Mesendoderm (in vitro differentiated cells): Measurements from ENCODE around the gene RCOR3.

Experiments
- DNase-seq: peaks from one replicate; pipeline ENCODE4 v3.0.0; 2013
- H2AK5ac ChIP-seq: 2 replicates; pipeline ENCODE4 v1.6.1; 2013; ENCODE audit warnings: low read length, inconsistent platforms
- H2BK120ac ChIP-seq: 2 replicates; pipeline ENCODE4 v1.6.1; 2013; ENCODE audit warnings: low read depth, mild to moderate bottlenecking, low read length, moderate library complexity, mixed read lengths
- H2BK15ac ChIP-seq: replicated peaks from 2 replicates; pipeline ENCODE4 v1.6.1; 2013; ENCODE audit warnings: low read depth, mild to moderate bottlenecking, moderate library complexity
- H2BK5ac ChIP-seq: 2 replicates; pipeline ENCODE4 v1.6.1; 2013; ENCODE audit warnings: low read length, inconsistent platforms
- H3K18ac ChIP-seq: 2 replicates; pipeline ENCODE4 v1.6.1; 2013; ENCODE audit warnings: mild to moderate bottlenecking, low read length, mixed read lengths
- H3K23ac ChIP-seq: one replicate; pipeline ENCODE4 v1.6.1; 2013; ENCODE audit warnings: low read length
- H3K27ac ChIP-seq: 2 replicates; pipeline ENCODE4 v1.5.1; 2013; ENCODE audit warnings: low read depth, mild to moderate bottlenecking, inconsistent platforms, low read length, moderate library complexity
- H3K27me3 ChIP-seq: 2 replicates; pipeline ENCODE4 v1.6.1; 2013; ENCODE audit warnings: low read length, control low read depth, mild to moderate bottlenecking, inconsistent platforms; ENCODE audit not compliant: insufficient read depth, poor library complexity
- H3K36me3 ChIP-seq: 2 replicates; pipeline ENCODE4 v1.6.1; 2013; ENCODE audit warnings: low read length, inconsistent platforms; ENCODE audit not compliant: control insufficient read depth, insufficient read depth
- H3K4ac ChIP-seq: one replicate; pipeline ENCODE4 v1.6.1; 2013; ENCODE audit warnings: low read depth, mild to moderate bottlenecking, low read length, moderate library complexity
- H3K4me1 ChIP-seq: 2 replicates; pipeline ENCODE4 v1.6.1; 2013; ENCODE audit warnings: low read depth, low read length, inconsistent platforms; ENCODE audit not compliant: control insufficient read depth
- H3K4me2 ChIP-seq: 2 replicates; pipeline ENCODE4 v1.6.1; 2013; ENCODE audit warnings: low read length
- H3K4me3 ChIP-seq: 2 replicates; pipeline ENCODE4 v1.5.1; 2013; ENCODE audit warnings: mild to moderate bottlenecking, low read length
- H3K56ac ChIP-seq: one replicate; pipeline ENCODE4 v1.6.1; 2013; ENCODE audit warnings: low read length
- H3K79me1 ChIP-seq: 2 replicates; pipeline ENCODE4 v1.6.1; 2013; ENCODE audit warnings: low read length, inconsistent platforms
- H3K79me2 ChIP-seq: 2 replicates; pipeline ENCODE4 v1.6.1; 2013; ENCODE audit warnings: mild to moderate bottlenecking, low read length; ENCODE audit not compliant: control insufficient read depth, insufficient read depth
- H3K9ac ChIP-seq: 2 replicates; pipeline ENCODE4 v1.6.1; 2013; ENCODE audit warnings: low read length, inconsistent platforms
- H4K5ac ChIP-seq: one replicate; pipeline ENCODE4 v1.6.1; 2013; ENCODE audit warnings: low read length
- H4K8ac ChIP-seq: one replicate; pipeline ENCODE4 v1.6.1; 2013; ENCODE audit warnings: low read depth, mild to moderate bottlenecking, control low read depth, low read length, moderate library complexity
- WGBS: extraction: QIAGEN DNeasy Blood & Tissue Kit; methylation state at CpG from one replicate; pipeline ENCODE4 v1.1.7; 2013; ENCODE audit warnings: low lambda C conversion rate, missing lambda C conversion rate; ENCODE audit not compliant: insufficient coverage; ENCODE audit errors: extremely low coverage; 5-methylcytosine and 5-hydroxymethylcytosine counted together

Gene RCOR3

DNA sequence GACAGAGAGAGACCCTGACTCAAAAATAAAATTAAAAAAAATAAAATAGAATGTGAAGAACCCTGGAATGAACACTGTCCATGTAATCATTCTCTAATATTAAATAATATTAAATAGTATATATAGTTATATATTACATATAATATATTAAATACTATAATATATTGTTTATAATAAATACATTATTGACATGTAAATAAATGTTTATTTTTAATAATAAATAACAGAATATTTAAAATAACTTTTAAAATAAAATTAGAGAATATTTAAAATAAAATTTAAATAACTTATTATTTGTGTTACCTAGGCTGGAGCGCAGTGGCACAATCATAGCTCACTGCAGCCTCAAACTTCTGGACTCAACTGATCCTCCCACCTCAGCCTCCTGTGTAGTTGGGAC is 99.5 kb downstream of the RCOR3 start:
- peaks cover 9% of the 10 kb centered on the region for H3K79me1 ChIP-seq
- H2AK5ac ChIP-seq = no peak overlapping the region
- no peak overlapping the region for H2BK5ac ChIP-seq
- H3K4ac ChIP-seq = no peak overlapping the region
- no peaks in the 10 kb centered on the region for H3K79me2 ChIP-seq
- H3K23ac ChIP-seq = no peak overlapping the region
- no peak overlapping the region for H2BK120ac ChIP-seq
- H2BK15ac ChIP-seq = no peak overlapping the region
- H3K4me1 ChIP-seq = no peaks in the 10 kb centered on the region
- no peaks in the 10 kb centered on the region for H3K27me3 ChIP-seq
- no CpG with 5 or more reads among the region's 1 CpG for WGBS
- no peak overlapping the region for H3K9ac ChIP-seq
- H3K36me3 ChIP-seq = peaks cover 9% of the 10 kb centered on the region
- no peak overlapping the region for H4K5ac ChIP-seq
- H3K4me2 ChIP-seq = no peak overlapping the region
- no peak overlapping the region for H3K56ac ChIP-seq
- no peak overlapping the region for H3K18ac ChIP-seq
- no peak overlapping the region for H3K4me3 ChIP-seq
- no peak overlapping the region for H3K27ac ChIP-seq
- H4K8ac ChIP-seq = no peak overlapping the region
- no peak for DNase-seq

DNA sequence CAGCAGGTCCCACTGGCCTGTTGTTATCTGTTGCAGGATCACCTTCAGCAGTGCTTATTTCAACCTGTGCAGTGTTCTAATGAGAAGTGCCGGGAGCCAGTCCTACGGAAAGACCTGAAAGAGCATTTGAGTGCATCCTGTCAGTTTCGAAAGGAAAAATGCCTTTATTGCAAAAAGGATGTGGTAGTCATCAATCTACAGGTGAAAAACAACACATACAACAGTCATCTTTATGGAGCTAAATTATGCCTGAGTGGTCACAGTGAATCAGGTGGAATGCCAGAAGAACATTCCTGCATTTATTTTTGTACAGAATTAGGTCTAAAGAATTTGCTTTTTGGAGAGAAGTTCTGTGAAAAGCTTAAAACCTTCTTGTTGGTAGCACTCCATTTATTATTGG is 100.7 kb downstream of the RCOR3 start:
- H2BK120ac ChIP-seq = no peak overlapping the region
- no peak overlapping the region for H3K56ac ChIP-seq
- no peak overlapping the region for H3K23ac ChIP-seq
- no peaks in the 10 kb centered on the region for H3K4me1 ChIP-seq
- H4K5ac ChIP-seq = no peak overlapping the region
- no peak overlapping the region for H3K9ac ChIP-seq
- H3K36me3 ChIP-seq = peaks cover 9% of the 10 kb centered on the region
- no peaks in the 10 kb centered on the region for H3K79me2 ChIP-seq
- H3K27ac ChIP-seq = no peak overlapping the region
- H3K4ac ChIP-seq = no peak overlapping the region
- H3K4me3 ChIP-seq = no peak overlapping the region
- no peaks in the 10 kb centered on the region for H3K27me3 ChIP-seq
- no peak overlapping the region for H3K18ac ChIP-seq
- H2BK5ac ChIP-seq = no peak overlapping the region
- no peak overlapping the region for H2BK15ac ChIP-seq
- no peak overlapping the region for H2AK5ac ChIP-seq
- no CpG with 5 or more reads among the region's 3 CpGs for WGBS
- peaks cover 8% of the 10 kb centered on the region for H3K79me1 ChIP-seq
- H4K8ac ChIP-seq = no peak overlapping the region
- H3K4me2 ChIP-seq = no peak overlapping the region
- no peak for DNase-seq

- Histone ChIP-seq H3K27ac (no peak overlapping the region), H3K18ac (no peak overlapping the region), H3K79me1 (peaks cover 5% of the 10 kb centered on the region), H3K36me3 (peaks cover 7% of the 10 kb centered on the region), H2AK5ac (no peak overlapping the region), H2BK120ac (no peak overlapping the region), H3K4me3 (no peak overlapping the region), H3K4ac (no peak overlapping the region), H3K9ac (no peak overlapping the region), H3K4me2 (no peak overlapping the region), H3K27me3 (no peaks in the 10 kb centered on the region), H2BK15ac (no peak overlapping the region), H3K23ac (no peak overlapping the region), H4K8ac (no peak overlapping the region), H2BK5ac (no peak overlapping the region), H4K5ac (no peak overlapping the region), H3K79me2 (no peaks in the 10 kb centered on the region), H3K4me1 (no peaks in the 10 kb centered on the region), H3K56ac (no peak overlapping the region)
- DNase-seq = no peak
- no CpG with 5 or more reads among the region's 1 CpG for WGBS
These were observed 102.0 kb downstream of the RCOR3 start for GRCh38 chr1:211361202-211361601.
